HG03108 (cell line): ENCODE results near the gene FGF5.
"Not testable (repeated sequence)": the region's sequence is repeated elsewhere in the genome, so short reads cannot be mapped to it uniquely, and the experiment has no call there.

Experiments used
- ATAC-seq: cut with Tn5 transposase; IDR thresholded peaks from one replicate; pipeline ENCODE4 v1.9.1; 2021; ENCODE audit warnings: moderate library complexity; ENCODE audit not compliant: unreplicated experiment

FGF5 gene

DNA sequence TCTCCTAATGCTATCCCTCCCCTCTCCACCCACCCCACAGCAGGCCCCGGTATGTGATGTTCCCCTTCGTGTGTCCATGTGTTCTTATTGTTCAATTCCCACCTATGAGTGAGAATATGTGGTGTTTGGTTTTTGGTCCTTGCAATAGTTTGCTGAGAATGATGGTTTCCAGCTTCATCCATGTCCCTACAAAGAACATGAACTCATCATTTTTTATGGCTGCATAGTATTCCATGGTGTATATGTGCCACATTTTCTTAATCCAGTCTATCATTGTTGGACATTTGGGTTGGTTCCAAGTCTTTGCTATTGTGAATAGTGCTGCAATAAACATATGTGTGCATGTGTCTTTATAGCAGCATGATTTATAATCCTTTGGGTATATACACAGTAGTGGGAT, 24.2 kb downstream of the FGF5 start:
- not testable (repeated sequence) for ATAC-seq

- no peak for ATAC-seq
Measured at GRCh38 chr4:80294206-80294605, 27.7 kb downstream of the FGF5 start.

- no peak for ATAC-seq
Measured at GRCh38 chr4:80295336-80295735, 28.9 kb downstream of the FGF5 start.

GRCh38 chr4:80295826-80296225, 29.4 kb downstream of the FGF5 start:
- ATAC-seq: no peak

- no peak for ATAC-seq
Measured at GRCh38 chr4:80301884-80302283, 35.4 kb downstream of the FGF5 start.

- no peak for ATAC-seq
Measured at GRCh38 chr4:80302616-80303223, 36.3 kb downstream of the FGF5 start.

DNA sequence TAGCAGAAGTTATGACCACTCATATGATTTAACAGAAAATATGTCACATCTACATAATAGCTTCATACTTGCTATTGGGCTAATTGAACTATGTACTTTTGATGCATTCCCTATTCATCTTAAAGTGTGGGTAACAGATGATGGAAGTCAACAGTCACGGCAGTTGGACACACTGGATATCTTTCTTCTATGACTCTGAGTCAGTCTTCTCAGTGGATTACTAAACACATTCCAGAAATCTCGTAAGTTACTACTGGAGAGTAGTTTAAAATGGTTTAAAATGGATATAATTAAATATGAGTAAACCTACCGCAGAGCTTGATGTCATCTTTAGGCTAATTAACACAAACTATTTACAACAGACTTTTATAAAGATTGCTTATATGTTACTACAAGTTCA, 39.0 kb downstream of the FGF5 start:
- ATAC-seq: no peak

DNA sequence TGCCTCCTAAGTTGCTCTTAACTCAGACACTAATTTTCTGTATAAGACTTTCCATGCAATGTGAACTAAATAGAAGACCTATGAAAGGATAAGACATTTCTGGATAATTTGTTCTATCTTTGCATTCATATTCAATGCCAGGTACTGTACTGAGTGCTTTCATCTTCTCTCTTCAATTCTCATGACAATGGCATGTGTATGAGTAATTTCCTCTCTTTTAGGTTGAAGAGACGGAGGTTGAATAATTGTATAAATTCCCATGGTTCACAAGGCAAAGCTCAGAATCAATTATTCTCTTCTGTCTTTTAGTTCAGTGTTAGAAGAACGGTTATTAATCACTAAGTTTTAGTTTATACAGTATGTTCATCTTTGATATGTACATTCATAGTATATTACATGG, 39.8 kb downstream of the FGF5 start:
- no peak for ATAC-seq

GRCh38 chr4:80307183-80307735, 40.8 kb downstream of the FGF5 start:
- no peak for ATAC-seq

- ATAC-seq: no peak
Measured at GRCh38 chr4:80307774-80308465, 41.5 kb downstream of the FGF5 start.

DNA sequence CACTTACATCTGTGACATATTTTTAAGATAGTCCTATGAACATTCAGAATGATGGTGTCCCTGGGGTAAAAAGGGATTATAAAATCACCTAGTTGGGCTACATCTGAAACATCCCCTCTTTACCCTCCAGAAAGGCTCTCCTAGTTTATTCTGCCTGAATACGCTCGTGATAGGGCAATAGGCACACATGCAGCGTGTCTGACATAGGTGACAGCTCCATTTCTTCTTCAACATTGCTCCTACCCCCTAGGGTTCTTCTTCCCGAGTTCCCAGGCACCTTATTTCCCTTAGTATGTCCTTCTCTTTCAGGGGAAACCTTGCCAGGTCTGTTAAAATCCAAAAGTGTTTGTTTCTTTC, 42.0 kb downstream of the FGF5 start:
- ATAC-seq: no peak

DNA sequence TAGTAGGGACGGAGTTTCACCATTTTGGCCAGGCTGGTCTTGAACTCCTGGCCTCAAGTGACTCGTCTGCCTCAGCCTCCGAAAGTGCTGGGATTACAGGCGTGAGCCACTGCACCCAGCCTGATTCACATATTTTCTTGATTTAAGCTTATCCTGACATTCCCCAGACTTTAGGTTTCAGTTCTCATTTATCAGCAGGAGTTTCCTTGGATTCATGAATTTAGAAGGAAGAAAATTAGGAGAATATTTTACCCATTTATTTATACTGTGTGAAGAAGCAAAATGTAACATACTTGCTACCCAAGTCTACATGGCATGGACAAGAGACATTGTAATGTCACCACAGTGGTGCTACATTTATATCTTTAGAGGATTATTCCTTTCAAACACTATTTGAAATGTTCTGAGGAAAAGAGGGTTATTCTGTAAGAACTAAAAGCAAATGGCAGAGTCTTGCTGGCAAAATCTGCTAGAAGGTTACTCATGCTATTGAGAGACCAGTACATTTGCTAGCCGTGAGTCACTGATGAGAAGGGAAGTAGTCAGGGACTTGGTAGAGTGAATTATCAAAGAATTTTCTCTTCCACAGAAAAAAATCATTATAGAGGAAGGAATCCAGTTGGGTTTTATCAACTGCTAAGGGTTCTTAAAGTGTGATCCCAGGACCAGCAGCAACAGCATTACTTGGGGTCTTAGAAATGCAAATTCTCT, 43.0 kb downstream of the FGF5 start:
- no peak for ATAC-seq

- no peak for ATAC-seq
Measured at GRCh38 chr4:80311130-80311529, 44.7 kb downstream of the FGF5 start.

GRCh38 chr4:80312124-80312523, 45.7 kb downstream of the FGF5 start:
- ATAC-seq: no peak

DNA sequence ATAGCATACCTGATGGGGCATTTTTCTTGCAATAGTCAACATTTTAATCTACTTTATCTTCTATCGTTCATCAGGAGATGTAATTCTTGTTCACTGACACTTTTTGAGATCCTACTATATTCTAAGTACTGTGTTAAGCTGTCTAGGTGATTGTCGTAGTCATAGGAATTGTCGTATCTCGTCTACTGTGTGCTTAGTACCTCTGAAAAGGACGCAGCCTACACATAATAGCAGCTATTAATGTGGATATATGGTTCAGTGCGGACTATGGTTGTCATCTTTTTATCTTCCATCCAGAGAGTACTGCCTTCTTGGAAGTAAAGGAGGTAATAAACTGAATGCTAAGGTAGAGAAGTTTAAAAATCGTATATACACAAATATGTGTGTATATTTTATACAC, 47.2 kb downstream of the FGF5 start:
- ATAC-seq: no peak

GRCh38 chr4:80315848-80316247, 49.4 kb downstream of the FGF5 start:
- not testable (repeated sequence) for ATAC-seq

DNA sequence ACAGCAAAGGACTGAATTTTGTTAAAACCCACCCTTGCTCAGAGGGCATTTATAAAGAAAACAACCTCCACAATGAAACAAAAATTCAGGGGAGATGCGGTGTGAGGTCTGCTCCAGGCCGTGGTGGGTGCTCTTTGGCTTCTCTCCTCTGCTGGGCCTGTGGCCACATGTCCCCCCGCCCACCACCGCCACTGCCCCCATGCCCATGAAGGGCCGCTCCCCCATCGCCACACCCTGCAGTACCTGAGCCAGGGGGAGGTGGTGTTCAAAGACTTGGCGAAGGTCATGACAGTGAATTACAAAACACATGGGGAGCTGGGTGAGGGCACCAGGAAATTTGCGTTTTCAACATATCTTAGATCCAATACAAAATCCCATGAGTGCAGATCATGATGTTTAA, 54.9 kb downstream of the FGF5 start:
- no peak for ATAC-seq

DNA sequence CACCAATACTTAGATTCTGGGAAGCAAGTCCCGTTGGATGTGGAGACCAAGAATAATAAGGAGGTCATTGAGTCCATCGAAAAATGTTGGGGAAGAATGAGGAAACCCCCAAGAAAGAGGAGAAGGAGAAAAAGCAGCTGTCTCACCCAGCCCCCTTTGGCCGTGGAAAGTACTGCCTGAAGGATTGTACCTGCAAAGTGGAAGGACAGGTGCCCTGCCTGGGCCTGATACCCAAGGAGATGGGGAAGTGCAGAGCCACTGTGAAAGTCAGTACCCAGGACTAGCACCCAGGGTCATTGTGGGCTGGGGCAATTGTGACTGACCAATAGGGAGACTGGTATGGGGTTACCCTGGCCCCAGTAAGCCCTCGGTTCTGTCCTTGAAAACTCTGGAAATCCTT, 55.3 kb downstream of the FGF5 start:
- ATAC-seq: no peak

DNA sequence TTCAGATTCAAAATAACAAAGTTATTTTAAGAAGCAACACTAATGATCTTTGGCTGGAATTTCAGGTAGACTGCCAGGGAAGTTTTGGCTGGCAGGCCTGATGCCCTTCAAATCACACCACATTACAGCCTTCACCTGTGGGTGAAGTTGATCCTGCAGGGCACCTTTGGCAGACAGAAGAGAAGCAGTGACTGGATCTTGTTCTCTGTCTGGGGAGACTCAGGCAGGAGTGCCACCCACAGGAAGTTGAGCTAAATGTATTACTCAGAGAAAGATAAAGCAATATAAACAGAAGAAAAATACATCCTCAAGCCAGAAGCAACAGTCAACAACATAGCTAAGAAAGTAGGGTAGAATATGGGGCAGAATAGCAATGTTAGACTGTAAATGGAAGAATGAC, 56.3 kb downstream of the FGF5 start:
- no peak for ATAC-seq

DNA sequence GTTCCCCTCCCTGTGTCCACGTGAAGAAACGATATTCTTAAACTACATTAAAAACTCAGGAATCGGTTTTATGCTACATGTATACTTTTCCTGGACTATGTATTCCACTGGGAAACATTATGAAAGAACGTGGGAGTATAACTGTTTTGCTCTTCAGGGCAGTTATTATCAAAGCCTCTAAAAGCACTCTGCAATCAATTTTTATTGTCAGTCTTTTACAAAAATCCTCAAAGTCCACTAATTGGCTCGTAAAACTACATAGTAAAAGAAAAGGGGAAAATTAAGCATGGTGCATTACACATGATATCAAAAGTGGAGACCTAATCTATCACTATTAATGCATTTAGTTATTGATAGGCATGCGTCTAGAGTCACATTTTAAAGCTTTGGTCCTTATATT, 57.7 kb downstream of the FGF5 start:
- ATAC-seq: no peak

DNA sequence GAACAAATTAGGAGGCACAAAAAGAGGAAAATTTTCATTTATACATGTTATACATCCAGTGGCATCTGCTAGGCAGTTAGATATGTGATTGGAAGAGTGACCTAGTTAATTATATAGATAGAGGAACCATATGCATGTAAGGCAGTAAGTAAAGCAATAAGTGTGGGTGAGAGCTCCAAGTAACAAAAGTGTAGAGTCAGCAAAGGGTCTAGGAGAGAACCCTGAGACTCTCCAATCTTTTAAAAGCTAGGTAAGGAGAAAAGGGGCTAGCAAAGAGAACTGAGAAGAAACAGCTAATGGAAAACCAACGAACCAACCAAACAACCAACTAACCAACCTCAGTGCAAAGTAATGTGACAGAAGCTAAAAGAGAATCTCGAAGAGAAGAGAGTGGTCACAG, 65.2 kb downstream of the FGF5 start:
- ATAC-seq: no peak

GRCh38 chr4:80333121-80333520, 66.7 kb downstream of the FGF5 start:
- no peak for ATAC-seq
